Gastroesophageal sphincter (tissue), 3 donors: ENCODE results near the gene STT3A.

Experiments
- EP300 ChIP-seq: sonication (generic); formaldehyde crosslinking; IDR thresholded peaks from one replicate; pipeline ENCODE4 v1.6.1; 2017; ENCODE audit warnings: antibody characterized with exemption, mild to moderate bottlenecking
- POLR2A ChIP-seq, 2 donors: fragments of 450-650 bp; IDR thresholded peaks; one replicate each; pipeline ENCODE4 v1.6.1; 2017; ENCODE audit warnings: antibody characterized with exemption in 2 of 2, mild to moderate bottlenecking in 2 of 2, moderate library complexity in 1 of 2
- TF ChIP-seq, protein P1 (sequence below), 4 experiments: fragments of 200-600 bp in 2 of 4; fragments of 450-650 bp in 2 of 4; sonication (generic) in 1 of 4; IDR thresholded peaks; one replicate each; pipeline ENCODE4 v1.5.1; 2017 to 2019; ENCODE audit warnings: antibody characterized with exemption in 4 of 4, mild to moderate bottlenecking in 2 of 4, moderate library complexity in 2 of 4

DNA sequence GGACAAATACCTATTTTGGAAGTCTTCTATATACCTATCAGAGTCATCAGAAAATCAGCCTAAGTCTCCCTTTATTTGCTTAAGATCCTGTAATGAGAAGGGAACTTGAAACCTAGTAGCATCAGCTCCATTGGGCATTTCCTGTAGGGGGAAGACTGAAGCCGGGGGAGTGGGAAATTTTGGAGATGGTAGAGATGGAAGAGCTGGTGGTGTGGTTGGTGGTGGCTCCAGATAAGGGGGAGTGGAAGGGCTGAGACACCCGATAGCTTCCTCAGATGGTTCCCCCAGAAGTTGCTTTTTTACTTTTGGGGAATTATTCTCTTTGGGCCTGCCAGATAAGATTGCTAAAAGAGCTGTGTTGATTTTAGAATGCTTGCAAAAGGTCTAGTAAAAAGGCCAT is 39.7 kb upstream of the STT3A start:
- TF ChIP-seq, protein P1, sequence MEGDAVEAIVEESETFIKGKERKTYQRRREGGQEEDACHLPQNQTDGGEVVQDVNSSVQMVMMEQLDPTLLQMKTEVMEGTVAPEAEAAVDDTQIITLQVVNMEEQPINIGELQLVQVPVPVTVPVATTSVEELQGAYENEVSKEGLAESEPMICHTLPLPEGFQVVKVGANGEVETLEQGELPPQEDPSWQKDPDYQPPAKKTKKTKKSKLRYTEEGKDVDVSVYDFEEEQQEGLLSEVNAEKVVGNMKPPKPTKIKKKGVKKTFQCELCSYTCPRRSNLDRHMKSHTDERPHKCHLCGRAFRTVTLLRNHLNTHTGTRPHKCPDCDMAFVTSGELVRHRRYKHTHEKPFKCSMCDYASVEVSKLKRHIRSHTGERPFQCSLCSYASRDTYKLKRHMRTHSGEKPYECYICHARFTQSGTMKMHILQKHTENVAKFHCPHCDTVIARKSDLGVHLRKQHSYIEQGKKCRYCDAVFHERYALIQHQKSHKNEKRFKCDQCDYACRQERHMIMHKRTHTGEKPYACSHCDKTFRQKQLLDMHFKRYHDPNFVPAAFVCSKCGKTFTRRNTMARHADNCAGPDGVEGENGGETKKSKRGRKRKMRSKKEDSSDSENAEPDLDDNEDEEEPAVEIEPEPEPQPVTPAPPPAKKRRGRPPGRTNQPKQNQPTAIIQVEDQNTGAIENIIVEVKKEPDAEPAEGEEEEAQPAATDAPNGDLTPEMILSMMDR (IDR thresholded peaks at IDR 0.05), result no peak
- TF ChIP-seq EP300 (no peak), POLR2A (IDR thresholded peaks at IDR 0.05) (no peak)
